EL (cell line): Measurements from ENCODE around the gene CNTNAP5.

Experiments used
- DNase-seq: peaks from one replicate; pipeline ENCODE4 v3.0.0-alpha.2; 2016

CNTNAP5 gene

DNA sequence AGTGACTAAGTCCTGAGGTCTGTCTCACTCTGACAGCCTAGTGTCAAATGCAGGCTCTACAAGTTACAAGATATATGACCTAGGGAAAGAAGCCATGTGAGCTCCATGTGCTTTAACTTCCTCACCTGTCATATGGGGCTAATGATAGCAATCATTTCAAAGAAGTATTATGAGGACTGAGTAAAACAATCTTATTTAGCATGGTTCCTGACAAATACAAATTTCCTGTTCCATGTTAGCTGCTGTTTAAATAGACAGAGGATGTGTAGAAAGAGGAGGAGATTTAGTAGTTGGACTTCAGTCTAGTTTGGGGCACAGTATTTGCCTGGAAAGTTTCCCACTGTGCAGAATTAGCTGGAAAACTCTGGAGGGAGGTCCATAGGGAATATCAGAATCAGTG is 545.8 kb downstream of the CNTNAP5 start:
- DNase-seq: no peak

DNA sequence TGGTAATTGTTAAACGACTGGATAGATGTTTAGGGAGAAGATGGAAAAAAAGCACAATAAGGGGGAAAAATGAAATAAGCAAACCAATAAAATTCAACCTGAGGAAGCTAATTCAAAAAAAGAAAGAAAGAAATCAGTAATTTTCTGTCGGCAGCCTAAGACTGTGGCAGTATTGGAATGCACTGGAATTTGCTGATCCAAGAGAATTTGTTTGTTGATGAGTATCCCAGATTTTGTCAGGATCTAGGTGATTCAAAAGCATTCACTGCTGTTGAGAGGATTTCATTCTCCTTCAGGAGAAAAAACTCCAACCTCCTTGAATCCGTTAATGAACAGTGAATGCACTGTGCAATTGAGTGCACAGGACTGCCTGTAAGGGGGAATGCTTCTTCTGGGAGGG is 546.7 kb downstream of the CNTNAP5 start:
- no peak for DNase-seq

DNA sequence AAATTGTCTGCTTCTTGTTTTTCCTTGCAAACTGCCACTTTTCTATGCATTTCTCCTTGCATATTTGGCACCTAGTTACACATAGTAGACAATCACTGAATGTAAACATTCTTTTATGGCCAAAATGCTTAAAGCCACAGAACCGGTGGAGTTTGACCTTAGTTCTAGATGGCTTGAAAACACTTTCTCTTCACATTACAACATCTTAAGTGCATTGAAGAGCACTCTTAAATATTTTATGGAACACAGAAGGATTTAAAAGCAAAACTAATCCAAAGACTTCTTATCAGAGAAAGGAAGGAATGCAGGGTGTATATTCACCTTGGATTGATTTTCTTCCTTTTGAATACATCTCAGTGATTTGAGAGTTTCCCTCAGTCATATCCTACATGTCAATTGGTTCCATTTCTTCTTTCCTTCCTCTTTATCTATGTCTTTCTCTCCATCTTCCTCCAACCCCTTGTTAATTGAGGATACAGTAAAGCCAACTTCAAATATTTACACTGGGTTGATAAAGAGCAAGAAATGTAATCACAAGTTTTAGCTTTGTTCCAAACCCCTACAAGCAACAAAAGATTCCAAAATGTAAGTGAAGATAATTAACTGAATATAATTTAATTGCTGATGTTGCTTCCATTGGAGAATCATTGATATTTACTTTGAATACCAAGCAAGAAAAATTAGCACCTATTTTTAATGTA is 548.0 kb downstream of the CNTNAP5 start:
- DNase-seq: no peak

DNA sequence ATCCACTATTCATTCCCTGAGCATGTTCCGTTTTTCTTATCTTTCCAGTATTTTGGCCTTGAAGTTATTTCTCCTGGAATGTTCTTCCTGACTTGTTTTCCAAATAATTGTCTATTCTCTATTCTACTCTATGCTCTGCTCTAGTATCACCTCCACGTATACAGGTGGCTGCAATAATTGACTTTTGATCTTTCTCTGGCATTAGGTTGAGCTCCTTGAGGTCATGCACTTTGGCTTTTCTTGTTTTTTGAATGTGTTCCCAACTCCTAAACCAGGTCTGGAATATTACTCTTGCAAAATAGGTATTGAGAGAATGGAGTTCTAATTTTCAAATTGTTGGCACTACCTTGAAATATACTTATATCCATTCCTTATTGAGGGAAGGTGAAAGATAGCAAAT is 550.4 kb downstream of the CNTNAP5 start:
- no peak for DNase-seq

DNA sequence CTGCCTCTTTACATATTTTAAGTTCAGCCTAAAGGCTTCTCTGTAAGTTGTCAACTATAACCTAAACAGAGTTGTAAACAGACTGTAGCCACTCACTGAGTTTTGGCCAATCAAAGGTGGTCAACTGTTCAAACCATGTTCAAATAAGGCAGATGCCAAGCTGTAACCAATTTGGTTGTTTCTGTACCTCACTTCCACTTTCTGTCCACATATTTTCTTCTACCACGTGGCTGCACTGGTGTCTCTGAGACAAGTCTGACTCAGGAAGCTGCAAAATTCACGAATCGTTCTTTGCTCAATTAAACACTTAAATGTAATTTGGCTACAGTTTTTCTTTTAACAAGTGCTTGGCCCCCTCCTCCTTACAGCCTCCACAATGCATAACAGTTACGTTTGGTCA is 555.2 kb downstream of the CNTNAP5 start:
- no peak for DNase-seq

DNA sequence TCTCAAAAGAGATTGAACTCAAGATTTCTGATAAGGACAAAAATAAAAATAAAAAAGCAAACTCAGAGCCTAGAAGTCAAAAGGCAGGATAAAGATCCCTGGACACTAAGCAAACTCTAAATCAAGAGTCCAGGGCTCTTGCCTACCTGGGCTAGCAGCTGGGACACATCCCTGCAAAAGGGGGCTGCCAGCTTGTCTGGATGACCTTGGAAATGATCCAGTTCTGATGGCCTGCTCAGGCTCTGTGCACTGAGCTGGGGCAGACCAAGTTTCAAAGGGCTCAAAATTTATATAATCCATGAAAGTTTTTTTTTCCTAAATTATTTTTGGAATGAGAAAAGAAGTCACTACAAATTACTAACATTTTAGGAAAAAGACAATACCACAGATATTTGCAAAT is 557.3 kb downstream of the CNTNAP5 start:
- no peak for DNase-seq

DNA sequence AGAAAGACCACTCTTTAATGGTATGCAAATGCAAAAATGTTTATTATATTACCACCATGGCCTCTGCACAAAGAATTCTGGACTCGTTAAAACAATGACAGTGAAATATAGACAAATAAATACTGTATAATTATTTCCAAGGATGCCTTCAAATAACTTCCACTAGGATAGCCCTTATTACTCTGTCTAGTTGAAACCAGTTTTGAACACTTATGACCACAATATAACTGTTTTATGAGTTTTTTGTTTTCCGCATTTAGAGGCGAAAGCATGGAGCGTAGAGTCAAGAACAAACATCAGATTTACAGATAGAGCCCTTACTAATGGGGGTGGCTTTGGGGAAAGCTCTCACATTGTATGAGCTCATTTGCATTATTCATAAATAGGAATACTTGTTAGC is 559.5 kb downstream of the CNTNAP5 start:
- no peak for DNase-seq

DNA sequence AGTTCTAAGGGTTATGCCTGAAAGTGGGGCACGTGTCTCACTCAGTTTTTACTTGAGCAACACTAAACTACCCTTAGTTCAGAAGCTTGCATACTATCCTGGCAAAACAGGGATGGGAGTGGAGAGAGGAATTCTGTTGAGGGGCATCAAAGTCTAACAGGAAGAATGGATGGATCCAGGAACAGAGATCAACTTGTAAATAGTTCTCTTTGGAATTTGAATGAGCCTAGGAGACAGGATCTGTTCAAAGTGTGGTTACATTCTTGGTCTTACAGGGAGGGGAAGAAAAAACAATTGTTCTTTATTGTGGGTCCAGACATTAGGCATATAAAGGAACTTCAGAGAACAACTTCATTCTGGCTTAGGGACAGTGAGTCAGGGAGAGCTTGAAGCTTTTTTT is 560.2 kb downstream of the CNTNAP5 start:
- no peak for DNase-seq

DNA sequence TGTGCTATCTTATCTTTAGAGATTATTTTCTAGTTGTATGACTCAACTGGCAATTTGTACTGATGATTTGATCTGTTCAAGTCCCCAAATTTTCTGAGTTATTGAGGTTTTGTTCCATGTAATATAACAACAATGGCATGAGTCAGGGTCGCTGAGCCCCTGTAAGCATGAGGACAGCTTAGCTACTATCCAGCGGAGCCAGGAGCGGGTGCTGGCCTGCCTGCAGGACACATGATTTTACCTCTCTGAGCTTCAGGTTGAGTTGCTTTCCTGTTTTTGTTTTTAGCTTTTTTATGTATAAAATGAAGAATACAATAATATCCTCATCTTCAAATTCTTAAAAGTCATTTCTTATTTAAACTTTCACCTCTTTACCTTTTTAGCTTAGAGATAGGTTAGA is 561.1 kb downstream of the CNTNAP5 start:
- no peak for DNase-seq

DNA sequence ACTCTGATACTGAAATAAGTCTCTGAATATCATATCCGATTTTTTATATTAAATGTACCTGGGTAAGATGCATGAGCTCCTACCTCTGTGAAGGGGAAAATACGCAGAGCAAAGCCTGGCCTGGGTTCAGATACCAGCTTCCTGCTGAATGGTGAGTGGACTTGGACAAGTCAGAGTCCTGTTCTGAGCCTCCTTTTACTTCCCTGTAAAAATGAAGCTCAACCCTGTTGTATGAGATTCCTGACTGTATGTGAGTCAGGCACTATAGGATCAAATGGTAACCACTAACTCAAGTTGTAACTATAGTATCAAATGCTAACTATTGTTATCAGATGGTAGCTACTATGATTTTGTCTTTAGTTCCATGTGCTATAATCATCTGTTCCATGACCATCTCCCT is 561.7 kb downstream of the CNTNAP5 start:
- DNase-seq: no peak

DNA sequence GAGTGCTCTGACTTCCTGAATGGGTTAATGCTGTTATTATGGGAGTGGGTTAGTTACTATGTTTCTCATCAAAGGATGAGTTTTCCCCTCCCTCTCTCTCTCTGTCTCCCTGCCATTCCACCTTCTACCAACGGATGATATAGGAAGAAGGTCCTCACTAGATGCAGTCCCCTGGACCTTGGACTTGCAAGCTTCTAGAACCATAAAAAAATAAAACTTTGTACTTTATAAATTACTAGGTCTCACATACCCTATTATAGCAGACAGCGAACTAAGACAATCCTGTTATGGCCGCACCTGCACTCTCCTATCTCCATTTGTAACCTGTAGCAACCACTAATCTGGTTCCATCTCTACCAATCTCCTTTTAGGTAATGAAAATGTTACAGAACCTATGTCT is 564.9 kb downstream of the CNTNAP5 start:
- DNase-seq: no peak

DNA sequence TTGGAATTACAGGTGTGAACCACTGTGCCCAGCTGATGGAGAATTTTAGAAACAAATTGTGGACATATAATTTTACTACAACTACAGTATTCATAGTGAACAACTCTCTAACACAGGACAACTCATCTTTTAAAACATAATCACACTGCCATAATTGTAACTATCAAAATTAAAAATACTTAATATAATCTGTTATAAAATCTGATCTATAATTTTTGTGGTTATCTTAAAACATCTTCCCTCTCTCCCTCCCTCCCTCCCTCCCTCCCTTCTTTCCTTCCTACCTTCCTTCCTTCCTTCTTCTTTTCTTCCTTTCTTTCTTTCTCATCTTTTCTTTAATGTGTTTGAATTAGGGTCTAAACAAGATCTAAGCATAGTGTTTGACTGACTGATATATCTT is 577.7 kb downstream of the CNTNAP5 start:
- no peak for DNase-seq

DNA sequence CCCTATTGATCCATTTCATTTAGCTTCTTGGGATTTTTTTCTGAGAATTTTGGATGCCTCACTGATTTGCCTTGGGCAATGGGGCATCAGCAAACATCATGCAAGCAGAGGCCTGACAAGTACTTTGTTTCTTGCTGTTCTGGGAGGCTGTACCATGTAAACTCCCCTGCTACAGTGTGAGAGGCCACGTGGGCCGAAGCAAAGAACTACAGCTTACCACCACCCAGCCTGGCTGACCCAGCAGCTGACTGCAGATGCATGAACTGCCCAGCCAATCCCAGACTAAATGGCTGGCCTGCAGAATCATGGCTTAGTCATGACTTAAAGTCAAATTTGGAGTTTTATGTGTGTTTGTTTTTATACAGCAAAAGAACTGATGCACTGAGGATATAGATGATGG is 579.9 kb downstream of the CNTNAP5 start:
- DNase-seq: no peak

DNA sequence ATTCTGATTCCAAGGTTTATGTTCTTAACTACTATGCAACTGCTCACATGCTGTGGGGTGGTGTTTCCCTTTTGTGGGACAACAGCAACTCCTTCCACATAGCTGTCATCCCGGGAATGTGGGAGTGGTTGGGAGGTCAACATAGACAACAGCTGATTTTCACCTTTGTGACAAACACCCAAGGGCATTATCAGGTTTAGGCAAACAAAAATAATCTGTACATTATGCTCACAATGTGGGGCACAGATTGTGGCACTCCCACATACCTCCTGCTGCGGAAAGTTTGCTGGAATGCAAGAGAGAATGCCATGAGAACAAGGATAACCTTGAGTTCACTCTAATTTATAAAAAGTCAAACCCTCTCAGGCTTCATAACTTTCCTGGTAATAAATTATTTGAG is 582.6 kb downstream of the CNTNAP5 start:
- DNase-seq: no peak

DNA sequence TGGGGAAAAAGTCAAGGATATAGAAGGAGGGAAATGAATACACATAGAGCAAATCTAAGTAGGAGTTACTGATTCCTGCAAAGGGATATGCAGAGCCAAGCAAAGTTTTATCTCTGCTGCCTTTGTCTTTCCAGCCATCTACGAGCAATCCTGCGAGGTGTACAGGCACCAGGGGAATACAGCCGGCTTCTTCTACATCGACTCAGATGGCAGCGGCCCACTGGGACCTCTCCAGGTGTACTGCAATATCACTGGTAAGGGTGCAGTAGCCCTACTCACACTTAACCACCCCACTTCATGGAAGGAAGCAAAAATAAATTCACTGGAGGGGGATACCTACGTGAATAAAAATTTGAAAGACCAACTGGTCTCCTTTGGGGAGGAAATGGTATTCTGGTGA is 584.6 kb downstream of the CNTNAP5 start:
- no peak for DNase-seq

DNA sequence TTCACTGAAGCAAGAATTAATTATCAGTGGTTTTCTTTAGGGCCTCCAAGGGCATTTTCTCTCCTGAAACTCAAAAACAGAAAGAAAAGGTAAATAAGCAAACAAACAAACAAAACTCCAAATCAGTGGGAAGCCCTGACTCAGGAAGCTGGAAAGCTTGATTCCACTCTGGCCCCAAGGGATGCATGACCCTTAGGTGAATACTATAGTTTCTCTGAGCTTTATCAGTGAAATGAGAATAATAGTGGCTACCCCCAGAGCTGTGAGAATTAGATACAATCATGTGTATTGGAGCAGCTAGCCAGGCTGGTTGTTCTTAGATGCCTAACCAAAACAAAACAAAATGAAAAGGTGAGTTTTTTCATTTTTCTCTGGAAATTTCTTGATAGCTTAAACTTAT is 585.1 kb downstream of the CNTNAP5 start:
- no peak for DNase-seq

DNA sequence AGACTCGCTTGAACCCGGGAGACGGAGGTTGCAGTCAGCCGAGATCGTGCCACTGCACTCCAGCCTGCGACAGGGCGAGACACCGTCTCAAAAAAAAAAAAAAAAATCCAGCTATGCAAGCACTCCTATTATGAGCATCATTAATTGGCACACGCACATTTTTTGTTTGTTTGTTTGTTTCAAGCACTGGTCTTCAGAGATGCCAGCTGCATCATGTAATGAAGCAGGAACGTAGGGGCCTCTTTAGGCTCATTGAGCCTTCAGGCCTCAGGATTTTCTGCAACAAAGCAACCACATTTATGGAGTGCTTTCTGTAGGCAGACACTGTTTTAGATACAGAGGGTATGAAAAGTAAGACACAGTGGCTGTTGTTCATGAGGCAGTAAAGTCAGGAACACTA is 585.8 kb downstream of the CNTNAP5 start:
- DNase-seq: no peak

DNA sequence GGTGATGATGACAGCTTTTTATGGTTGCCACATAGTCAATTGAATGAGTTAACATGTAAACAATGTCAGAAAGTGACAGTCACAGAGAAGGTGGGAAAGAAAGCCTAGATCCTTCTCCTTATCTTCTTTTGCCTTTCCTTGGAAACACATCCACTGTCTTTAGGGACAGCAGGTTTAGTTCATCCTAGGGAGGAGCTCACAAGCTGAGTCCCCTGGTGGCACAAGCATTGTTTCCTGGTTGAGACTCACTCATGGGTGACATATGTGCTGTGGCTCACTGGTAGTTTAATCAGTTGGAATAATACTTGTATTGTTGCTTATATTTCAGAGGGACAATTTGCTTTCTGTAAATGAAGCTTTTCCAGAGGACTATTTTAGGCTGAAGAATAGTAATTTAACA is 598.5 kb downstream of the CNTNAP5 start:
- DNase-seq: no peak

DNA sequence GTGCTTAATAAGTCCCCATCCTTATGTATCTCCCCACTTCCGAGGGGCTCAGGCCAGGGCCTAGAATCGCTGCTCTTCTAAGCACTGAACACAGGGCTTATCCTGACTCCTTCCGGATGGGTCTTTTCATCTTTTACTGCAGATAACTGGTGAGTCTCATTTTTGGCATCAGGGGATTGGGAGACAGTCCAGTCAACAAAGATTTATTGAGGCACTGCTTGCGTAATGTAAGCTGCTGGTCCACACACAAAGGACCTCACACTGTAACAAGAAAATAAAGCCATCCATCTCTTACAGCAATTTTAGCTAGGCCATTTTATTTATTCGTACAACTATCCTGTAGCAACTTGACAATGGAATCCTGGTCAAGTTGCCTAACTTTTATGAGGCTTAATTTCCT is 600.5 kb downstream of the CNTNAP5 start:
- no peak for DNase-seq

DNA sequence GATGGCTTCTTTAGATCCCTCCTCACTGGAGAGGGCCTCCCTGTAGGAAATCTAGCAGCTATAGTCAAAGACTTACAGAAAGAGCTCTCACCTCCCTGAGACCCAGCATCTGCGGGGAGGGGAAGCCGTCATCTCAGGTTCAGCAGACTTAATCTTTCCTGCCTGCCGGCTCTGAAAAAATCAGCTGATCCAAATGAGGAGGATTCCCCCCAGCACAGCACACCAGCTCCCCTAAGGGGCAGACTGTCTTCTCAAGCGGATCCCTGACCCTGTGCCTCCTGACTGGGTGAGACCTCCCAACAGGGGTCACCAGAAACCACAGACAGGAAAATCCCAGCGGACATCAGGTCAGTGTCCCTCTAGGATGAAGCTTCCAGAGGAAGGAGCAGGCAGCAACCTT is 601.9 kb downstream of the CNTNAP5 start:
- DNase-seq: no peak

DNA sequence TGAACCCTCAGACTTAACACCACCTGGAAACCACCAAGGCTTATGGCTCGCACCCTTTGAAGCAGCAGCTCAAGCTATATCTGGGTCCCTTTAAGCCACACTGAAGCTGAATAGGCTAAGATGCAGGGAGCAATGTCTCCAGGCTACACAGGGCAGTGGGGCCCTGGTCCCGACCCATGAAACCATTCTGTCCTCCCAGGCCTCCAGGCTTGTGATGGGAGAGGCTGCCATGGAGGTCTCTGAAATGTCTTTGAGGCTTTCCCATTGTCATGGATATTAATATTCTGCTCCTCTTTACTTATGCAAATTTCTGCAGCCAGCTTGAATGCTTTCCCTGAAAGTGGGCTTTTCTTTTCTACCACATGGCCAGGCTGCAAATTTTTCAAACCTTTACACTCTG is 608.7 kb downstream of the CNTNAP5 start:
- no peak for DNase-seq

DNA sequence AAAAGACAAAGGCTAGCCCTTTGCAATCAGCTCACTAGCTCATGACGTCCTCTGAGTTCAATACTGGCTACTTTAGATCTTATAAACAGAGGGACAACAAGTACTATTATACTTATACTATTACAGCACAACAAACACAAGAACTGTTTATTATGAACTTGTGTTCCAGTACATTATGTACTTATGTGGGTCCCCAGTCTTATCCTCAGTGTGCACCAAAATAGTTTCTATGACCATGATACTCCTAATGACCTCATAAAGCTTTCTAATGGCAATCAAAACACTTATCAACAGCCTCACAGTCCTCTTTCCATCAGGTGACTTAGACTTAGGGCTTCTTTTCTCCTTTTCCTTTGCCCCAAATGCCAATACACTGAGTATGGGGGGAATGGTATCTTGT is 614.4 kb downstream of the CNTNAP5 start:
- no peak for DNase-seq

DNA sequence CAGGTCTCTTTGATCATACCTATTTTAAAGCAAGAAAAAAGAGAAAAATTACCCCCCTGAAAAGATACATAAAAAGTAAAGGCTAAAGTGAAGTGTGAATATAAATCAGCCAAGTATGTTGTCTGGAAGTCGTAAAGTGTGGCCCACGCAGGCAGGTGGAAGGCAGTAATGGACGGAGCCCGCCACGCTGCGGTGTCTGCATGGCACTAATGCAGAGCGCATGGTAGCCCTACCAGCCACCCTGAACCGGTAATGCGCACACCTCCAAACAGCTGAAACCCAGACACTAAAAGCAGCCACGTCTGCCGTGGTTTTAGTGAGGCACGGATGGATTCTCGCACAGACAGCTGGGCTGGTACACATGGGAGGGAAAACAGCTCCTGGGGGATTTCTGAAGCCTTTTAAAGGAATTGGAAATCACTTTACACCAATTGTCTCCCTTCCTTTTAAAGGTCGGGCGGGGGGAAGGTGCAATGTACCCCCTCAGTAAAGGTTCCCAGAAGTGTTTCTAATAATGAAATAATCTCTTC is 615.2 kb downstream of the CNTNAP5 start:
- DNase-seq: no peak

DNA sequence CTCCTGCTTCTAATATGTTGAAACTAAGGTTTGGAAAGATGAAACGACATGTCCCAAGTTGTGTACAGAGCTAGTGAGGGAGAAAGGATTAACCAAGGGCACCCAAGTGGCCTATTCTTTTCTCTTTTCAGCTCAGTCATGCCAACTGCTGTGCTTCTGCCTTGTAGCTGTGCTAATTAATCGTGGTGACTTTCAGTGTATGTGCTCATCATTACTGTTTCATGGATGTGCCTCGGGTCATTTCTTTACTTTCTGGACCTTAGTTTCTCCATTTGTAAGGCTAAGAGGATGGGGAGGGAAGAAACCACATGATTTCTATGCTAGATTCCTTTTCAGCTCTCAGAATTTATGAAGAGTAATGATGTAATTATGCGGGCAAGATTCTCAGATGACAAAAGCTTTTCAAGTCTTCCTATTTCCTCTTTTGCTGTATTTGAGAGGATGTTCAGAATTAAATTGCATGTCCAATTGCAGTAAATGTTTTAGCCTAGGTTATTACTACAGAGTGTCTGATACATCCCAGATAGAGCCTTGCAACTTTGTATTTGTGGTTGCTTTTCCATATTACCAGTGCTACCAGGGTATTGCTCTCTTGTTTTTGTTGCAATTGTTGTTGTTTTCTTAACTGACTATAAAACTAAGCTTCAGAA is 621.2 kb downstream of the CNTNAP5 start:
- no peak for DNase-seq

DNA sequence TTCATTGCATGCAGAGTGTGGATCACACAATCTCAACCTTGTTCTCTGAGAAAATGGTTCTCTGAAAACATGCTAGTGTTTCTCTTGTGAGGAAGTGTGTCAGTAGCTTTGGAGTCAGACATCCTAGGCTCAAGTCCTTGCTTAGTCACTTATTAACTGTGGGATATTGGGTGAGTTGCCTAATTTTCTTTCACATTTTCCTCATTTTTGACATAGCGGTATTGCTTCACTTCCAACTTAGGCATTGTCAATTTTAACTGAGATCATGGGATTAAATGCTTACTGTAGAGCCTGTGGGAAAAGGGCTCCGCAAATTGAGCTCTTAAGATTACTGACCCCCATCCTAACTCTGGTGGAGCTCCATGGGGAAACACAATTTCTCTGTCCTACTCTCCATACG is 622.2 kb downstream of the CNTNAP5 start:
- DNase-seq: no peak
